Upper lobe of left lung (tissue), 4 donors: ENCODE measurements around the gene ATOSA.

Experiments used
- EP300 ChIP-seq, 4 donors: sonication (generic); formaldehyde crosslinking; IDR thresholded peaks; one replicate each; pipeline ENCODE4 v1.5.1; 2017; ENCODE audit warnings: antibody characterized with exemption in 4 of 4, control low read depth in 2 of 4
- POLR2A ChIP-seq, 4 donors: fragments of 450-650 bp; IDR thresholded peaks; one replicate each; pipeline ENCODE4 v1.5.1; 2016 to 2017; ENCODE audit warnings: antibody characterized with exemption in 4 of 4, mild to moderate bottlenecking in 2 of 4
- POLR2AphosphoS5 ChIP-seq, 2 donors: sonication (generic); formaldehyde crosslinking; IDR thresholded peaks; one replicate each; pipeline ENCODE4 v1.5.1; 2017; ENCODE audit warnings: antibody characterized with exemption in 2 of 2
- TF ChIP-seq, protein P1 (sequence below), 6 experiments: fragments of 450-650 bp in 4 of 6; fragments of 200-600 bp in 2 of 6; sonication (generic) in 2 of 6; IDR thresholded peaks; one replicate each; pipeline ENCODE4 v1.5.1; 2016 to 2019; ENCODE audit warnings: antibody characterized with exemption in 6 of 6

DNA sequence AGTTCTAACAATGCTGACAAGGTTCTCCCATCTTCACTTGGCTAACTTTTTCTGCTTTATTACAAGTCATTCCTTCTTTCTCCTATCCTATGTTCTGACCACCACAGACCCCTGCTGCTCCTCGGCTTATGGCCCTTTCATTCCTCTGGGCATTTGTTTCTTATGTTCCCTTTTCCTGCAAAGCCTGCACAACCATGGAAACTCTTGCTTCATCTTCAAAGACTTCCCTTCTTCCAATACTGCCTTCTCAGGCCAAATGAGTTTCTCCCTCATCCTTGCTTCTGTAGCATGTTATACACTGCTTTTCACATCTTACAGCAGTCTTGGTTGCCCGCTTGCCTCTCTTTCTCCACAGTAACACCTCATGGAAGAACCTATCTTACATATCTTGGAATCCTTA is 17.9 kb upstream of the ATOSA start:
- TF ChIP-seq, protein P1, sequence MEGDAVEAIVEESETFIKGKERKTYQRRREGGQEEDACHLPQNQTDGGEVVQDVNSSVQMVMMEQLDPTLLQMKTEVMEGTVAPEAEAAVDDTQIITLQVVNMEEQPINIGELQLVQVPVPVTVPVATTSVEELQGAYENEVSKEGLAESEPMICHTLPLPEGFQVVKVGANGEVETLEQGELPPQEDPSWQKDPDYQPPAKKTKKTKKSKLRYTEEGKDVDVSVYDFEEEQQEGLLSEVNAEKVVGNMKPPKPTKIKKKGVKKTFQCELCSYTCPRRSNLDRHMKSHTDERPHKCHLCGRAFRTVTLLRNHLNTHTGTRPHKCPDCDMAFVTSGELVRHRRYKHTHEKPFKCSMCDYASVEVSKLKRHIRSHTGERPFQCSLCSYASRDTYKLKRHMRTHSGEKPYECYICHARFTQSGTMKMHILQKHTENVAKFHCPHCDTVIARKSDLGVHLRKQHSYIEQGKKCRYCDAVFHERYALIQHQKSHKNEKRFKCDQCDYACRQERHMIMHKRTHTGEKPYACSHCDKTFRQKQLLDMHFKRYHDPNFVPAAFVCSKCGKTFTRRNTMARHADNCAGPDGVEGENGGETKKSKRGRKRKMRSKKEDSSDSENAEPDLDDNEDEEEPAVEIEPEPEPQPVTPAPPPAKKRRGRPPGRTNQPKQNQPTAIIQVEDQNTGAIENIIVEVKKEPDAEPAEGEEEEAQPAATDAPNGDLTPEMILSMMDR (IDR thresholded peaks at IDR 0.05) = no peak
- TF ChIP-seq POLR2A (IDR thresholded peaks at IDR 0.05) (no peak), EP300 (IDR thresholded peaks at IDR 0.05) (no peak), POLR2AphosphoS5 (IDR thresholded peaks at IDR 0.05) (no peak)
